Spinal cord (tissue), 10 donors: ENCODE results near the gene DAGLA. TPM values are rescaled to one million over a fixed set of nuclear protein-coding genes. Genes with fewer than 3 reads are reported as not detected.
A peak's percentile ranks its signal among the peaks of the same experiment; 100 is the strongest.

Source experiments
- DNase-seq, 6 donors: peaks; one replicate each; pipeline versions ENCODE4 v3.0.0 to v3.0.0-alpha.2; 2013 to 2015; ENCODE audit warnings: low spot score in 6 of 6, low read depth in 4 of 6
- H3K27ac ChIP-seq: one replicate; pipeline ENCODE4 v1.5.1; 2013; ENCODE audit warnings: low read depth, low read length, control low read depth
- H3K27me3 ChIP-seq: one replicate; pipeline ENCODE4 v1.6.1; 2013; ENCODE audit warnings: low read length; ENCODE audit not compliant: control insufficient read depth, insufficient read depth
- H3K36me3 ChIP-seq: one replicate; pipeline ENCODE4 v1.6.1; 2013; ENCODE audit warnings: low read length; ENCODE audit not compliant: control insufficient read depth, insufficient read depth
- H3K4me1 ChIP-seq: one replicate; pipeline ENCODE4 v1.6.1; 2013; ENCODE audit warnings: low read length; ENCODE audit not compliant: control insufficient read depth, insufficient read depth
- H3K4me3 ChIP-seq: one replicate; pipeline ENCODE4 v1.5.1; 2013; ENCODE audit warnings: low read depth, low read length, control low read depth
- H3K9me3 ChIP-seq: one replicate; pipeline ENCODE4 v1.6.1; 2013; ENCODE audit warnings: low read length; ENCODE audit not compliant: control insufficient read depth, insufficient read depth
- WGBS: methylation state at CpG from one replicate; pipeline ENCODE4 v1.1.5; 2013; ENCODE audit warnings: missing lambda C conversion rate; ENCODE audit not compliant: insufficient coverage; 5-methylcytosine and 5-hydroxymethylcytosine counted together
- polyA plus RNA-seq, 2 donors: library from polyadenylated mRNA; unstranded; fragments of 120-200 nt; gene quantifications; one replicate each; pipeline ENCODE4 v1.2.1, GENCODE V29; 2013; ENCODE audit not compliant: insufficient read length in 2 of 2
- total RNA-seq, 2 donors: library from RNA; depleted of rRNA in 1 of 2; stranded (reverse); fragments of 120-200 nt in 1 of 2; fragments of >200 nt in 1 of 2; gene quantifications; one replicate each; pipeline versions ENCODE4 v1.2.3 to v1.2.4, GENCODE V29; 2013 to 2014
- donor health status: healthy.

DAGLA gene
- total and polyA plus RNA-seq, 4 donors: 3.9 to 21.7 (median 14.8) TPM

- H3K36me3 ChIP-seq: peaks cover 98% of the 10 kb centered on the region
- no peaks in the 10 kb centered on the region for H3K9me3 ChIP-seq
- WGBS: 92% methylated on average over 11 of the region's 15 CpGs
- no peak overlapping the region for H3K4me3 ChIP-seq
- H3K4me1 ChIP-seq: no peaks in the 10 kb centered on the region
- no peak overlapping the region for H3K27ac ChIP-seq
- H3K27me3 ChIP-seq: no peaks in the 10 kb centered on the region
- DNase-seq: no peak
These were observed 59.2 kb downstream of the DAGLA start for GRCh38 chr11:61739413-61739812.

- Histone ChIP-seq H3K9me3 (no peaks in the 10 kb centered on the region), H3K27ac (no peak overlapping the region), H3K4me3 (no peak overlapping the region), H3K4me1 (peaks cover 2% of the 10 kb centered on the region), H3K36me3 (peaks cover 98% of the 10 kb centered on the region), H3K27me3 (no peaks in the 10 kb centered on the region)
- 69% methylated on average over 7 of the region's 7 CpGs for WGBS
- no peak for DNase-seq
These were observed 59.8 kb downstream of the DAGLA start for GRCh38 chr11:61739966-61740365.

GRCh38 chr11:61742391-61742790 lies 62.2 kb downstream of the DAGLA start:
- Histone ChIP-seq H3K27me3 (no peaks in the 10 kb centered on the region), H3K4me3 (no peak overlapping the region), H3K9me3 (no peaks in the 10 kb centered on the region), H3K27ac (no peak overlapping the region), H3K4me1 (peaks cover 13% of the 10 kb centered on the region), H3K36me3 (peaks cover 89% of the 10 kb centered on the region)
- 77% methylated on average over 6 of the region's 7 CpGs for WGBS
- no peak for DNase-seq

- WGBS: 85% methylated on average over 40 of the region's 42 CpGs
- no peak for DNase-seq
- peaks cover 77% of the 10 kb centered on the region for H3K36me3 ChIP-seq
- H3K27ac ChIP-seq: no peak overlapping the region
- peaks cover 25% of the 10 kb centered on the region for H3K4me1 ChIP-seq
- H3K27me3 ChIP-seq: no peaks in the 10 kb centered on the region
- H3K9me3 ChIP-seq: no peaks in the 10 kb centered on the region
- no peak overlapping the region for H3K4me3 ChIP-seq
These were observed 63.4 kb downstream of the DAGLA start for GRCh38 chr11:61743486-61744095.

GRCh38 chr11:61744181-61744580 lies 64.0 kb downstream of the DAGLA start:
- Histone ChIP-seq H3K27me3 (no peaks in the 10 kb centered on the region), H3K27ac (no peak overlapping the region), H3K4me1 (peaks cover 31% of the 10 kb centered on the region), H3K36me3 (peaks cover 71% of the 10 kb centered on the region), H3K4me3 (no peak overlapping the region), H3K9me3 (no peaks in the 10 kb centered on the region)
- DNase-seq: no peak
- WGBS: 90% methylated on average over 20 of the region's 20 CpGs

- peaks cover 66% of the 10 kb centered on the region for H3K36me3 ChIP-seq
These were observed 64.5 kb downstream of the DAGLA start for GRCh38 chr11:61744609-61745156.

GRCh38 chr11:61745781-61746441 lies 65.7 kb downstream of the DAGLA start:
- WGBS: 40% methylated on average over 15 of the region's 15 CpGs
- peaks cover 40% of the 10 kb centered on the region for H3K4me1 ChIP-seq

More at GRCh38 chr11:61744609-61745156, 64.5 kb downstream of the DAGLA start:
- Histone ChIP-seq H3K9me3 (no peaks in the 10 kb centered on the region), H3K4me3 (no peak overlapping the region), H3K27me3 (no peaks in the 10 kb centered on the region), H3K27ac (no peak overlapping the region), H3K4me1 (peaks cover 35% of the 10 kb centered on the region)
- no peak for DNase-seq
- WGBS: 79% methylated on average over 7 of the region's 10 CpGs

GRCh38 chr11:61746442-61747191 lies 66.4 kb downstream of the DAGLA start:
- peaks cover 40% of the 10 kb centered on the region for H3K4me1 ChIP-seq

More at GRCh38 chr11:61745781-61746441, 65.7 kb downstream of the DAGLA start:
- H3K9me3 ChIP-seq: no peaks in the 10 kb centered on the region
- no peak for DNase-seq
- no peak overlapping the region for H3K27ac ChIP-seq
- H3K36me3 ChIP-seq: peaks cover 54% of the 10 kb centered on the region
- H3K4me3 ChIP-seq: no peak overlapping the region
- H3K27me3 ChIP-seq: no peaks in the 10 kb centered on the region

GRCh38 chr11:61747192-61747966 lies 67.2 kb downstream of the DAGLA start:
- H3K9me3 ChIP-seq: no peaks in the 10 kb centered on the region
- peaks cover 44% of the 10 kb centered on the region for H3K4me1 ChIP-seq
- peak in 2 of 6 donors; percentile 43 to 64 for DNase-seq
- peaks cover 11% of the 10 kb centered on the region for H3K27me3 ChIP-seq
- H3K4me3 ChIP-seq: no peak overlapping the region
- peaks cover 41% of the 10 kb centered on the region for H3K36me3 ChIP-seq
- H3K27ac ChIP-seq: no peak overlapping the region
- WGBS: 64% methylated on average over 16 of the region's 19 CpGs

More at GRCh38 chr11:61746442-61747191, 66.4 kb downstream of the DAGLA start:
- H3K27me3 ChIP-seq: peaks cover 5% of the 10 kb centered on the region
- H3K9me3 ChIP-seq: no peaks in the 10 kb centered on the region
- 75% methylated on average over 13 of the region's 19 CpGs for WGBS
- H3K27ac ChIP-seq: no peak overlapping the region
- H3K36me3 ChIP-seq: peaks cover 47% of the 10 kb centered on the region
- no peak overlapping the region for H3K4me3 ChIP-seq
- no peak for DNase-seq
